ENCODE results near the gene PRR19.

PRR19 gene

DNA sequence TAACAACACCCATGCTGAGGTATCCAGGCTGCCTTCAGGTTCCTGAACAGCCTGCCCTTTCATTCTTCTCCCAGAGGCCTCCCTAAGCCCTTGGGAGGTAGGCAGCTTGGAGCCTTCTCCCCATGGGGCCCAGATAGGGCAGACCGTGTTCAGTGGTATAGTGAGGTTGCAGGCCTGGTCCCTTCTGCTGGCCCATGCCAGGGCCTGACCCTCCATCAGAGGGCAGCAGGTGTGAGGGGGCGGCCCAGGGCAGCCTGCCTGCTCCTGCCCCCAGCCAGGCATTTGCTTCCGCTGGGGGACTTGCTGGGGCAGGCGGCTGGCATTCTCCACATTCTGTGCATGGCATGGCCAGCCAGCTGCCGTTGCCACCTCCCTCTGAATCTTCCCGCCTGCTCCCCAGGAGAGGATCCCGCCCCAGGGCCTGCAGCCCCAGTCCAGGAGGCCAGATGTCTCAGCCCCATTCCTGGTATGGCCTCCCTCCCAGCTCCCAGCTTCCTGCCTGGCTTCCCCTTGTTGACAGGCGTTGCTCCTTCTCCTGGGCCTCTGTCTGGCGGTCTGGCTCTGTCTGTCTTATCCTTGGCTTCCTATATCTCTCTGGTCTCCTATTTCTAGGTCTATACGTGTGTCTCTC lies 24.0 kb upstream of the PRR19 start:
- TF ChIP-seq, protein P1, sequence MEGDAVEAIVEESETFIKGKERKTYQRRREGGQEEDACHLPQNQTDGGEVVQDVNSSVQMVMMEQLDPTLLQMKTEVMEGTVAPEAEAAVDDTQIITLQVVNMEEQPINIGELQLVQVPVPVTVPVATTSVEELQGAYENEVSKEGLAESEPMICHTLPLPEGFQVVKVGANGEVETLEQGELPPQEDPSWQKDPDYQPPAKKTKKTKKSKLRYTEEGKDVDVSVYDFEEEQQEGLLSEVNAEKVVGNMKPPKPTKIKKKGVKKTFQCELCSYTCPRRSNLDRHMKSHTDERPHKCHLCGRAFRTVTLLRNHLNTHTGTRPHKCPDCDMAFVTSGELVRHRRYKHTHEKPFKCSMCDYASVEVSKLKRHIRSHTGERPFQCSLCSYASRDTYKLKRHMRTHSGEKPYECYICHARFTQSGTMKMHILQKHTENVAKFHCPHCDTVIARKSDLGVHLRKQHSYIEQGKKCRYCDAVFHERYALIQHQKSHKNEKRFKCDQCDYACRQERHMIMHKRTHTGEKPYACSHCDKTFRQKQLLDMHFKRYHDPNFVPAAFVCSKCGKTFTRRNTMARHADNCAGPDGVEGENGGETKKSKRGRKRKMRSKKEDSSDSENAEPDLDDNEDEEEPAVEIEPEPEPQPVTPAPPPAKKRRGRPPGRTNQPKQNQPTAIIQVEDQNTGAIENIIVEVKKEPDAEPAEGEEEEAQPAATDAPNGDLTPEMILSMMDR (IDR thresholded peaks at IDR 0.05; ENCODE audit: unreplicated experiment in 3 of 3), result no peak
- no peaks in the 10 kb centered on the region for H3K27me3 Mint-ChIP-seq (ENCODE audit: low read depth)
- peak overlapping the region; percentile 93 to 99 (median 96) for H3K27ac Mint-ChIP-seq
- peaks cover 19% of the 10 kb centered on the region for H3K36me3 Mint-ChIP-seq (ENCODE audit: low read depth)
- peak overlapping the region; percentile 91 to 98 (median 92) for H3K4me3 Mint-ChIP-seq
- peaks cover 41% of the 10 kb centered on the region for H3K4me1 Mint-ChIP-seq
- H3K9me3 Mint-ChIP-seq, result no peaks in the 10 kb centered on the region

DNA sequence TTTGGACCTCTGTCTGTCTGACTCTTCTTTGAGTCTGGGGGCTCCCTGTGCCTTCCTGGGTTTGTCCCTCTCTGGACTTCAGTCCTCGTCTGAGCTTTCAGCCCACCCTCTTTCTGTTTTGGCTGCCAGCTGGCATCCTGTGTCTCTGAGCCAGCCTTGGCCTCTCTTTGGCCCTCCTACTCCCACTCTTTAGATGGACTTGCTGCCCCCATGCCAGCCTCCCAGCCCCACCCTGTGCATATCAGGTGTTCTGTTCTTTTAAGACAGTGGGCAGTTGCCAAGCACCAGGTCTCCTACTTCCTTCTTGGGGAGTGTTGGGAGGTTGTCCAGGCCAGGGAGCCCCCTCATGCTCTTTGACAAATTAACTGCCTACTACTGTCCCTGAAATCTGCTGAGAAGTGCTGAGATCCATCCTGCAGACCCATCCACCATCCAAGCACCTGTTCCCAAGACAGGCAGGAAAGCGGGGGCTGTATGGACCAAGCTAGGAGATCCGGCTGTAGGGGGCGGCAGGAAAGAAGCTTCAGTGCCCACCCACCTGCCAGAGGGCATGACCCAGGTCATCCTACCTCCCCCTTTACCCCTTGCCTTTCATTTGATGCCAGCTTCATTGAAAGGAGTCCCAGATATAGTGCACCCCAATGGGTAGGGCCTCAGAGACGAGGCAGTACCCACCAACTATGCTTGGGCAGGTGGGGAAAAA lies 23.3 kb upstream of the PRR19 start:
- Mint-ChIP-seq H3K9me3 (no peaks in the 10 kb centered on the region), H3K4me3 (peak overlapping the region; percentile 91 to 98 (median 92)), H3K4me1 (peaks cover 41% of the 10 kb centered on the region)

DNA sequence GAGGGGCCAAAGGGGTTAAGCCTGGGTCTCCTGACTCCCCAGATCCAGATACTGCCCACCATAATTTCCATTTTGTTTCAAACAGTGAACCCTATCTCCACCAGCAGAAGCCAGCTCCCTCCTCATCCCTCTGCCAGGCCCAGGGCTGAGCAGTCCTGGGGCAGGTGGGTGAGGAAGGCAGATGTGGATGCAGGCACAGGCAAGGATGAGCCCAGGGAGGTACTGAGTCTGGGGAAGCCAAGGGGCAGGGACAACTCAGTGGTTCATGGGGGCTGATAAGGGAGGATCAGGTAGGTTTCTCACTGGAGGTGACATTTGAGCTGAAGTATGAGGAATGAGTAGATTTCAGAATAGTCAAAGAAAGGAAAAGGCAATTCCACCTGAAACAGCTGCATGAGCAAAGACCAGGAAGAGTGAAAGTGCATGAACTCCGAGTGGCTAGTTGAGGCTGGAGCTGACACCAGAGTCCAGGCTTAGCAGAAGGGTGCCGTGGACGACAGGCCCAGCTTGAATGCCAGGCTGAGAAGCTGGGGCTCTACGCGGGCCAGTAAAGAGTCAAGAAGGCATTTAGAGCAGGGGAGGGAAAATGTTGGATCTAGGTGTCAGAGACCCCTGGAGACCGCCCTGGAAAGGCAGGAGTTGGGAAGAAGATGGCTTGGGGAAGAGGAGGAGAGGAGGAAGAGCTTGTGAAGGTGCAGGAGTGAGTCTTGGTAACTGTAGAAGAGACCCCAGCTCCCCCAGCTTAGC lies 22.6 kb upstream of the PRR19 start:
- TF ChIP-seq, protein P1 (IDR thresholded peaks at IDR 0.05; ENCODE audit: unreplicated experiment in 3 of 3), result no peak
- Mint-ChIP-seq H3K4me3 (peak overlapping the region; percentile 91 to 98 (median 92)), H3K4me1 (peaks cover 41% of the 10 kb centered on the region), H3K27ac (peak overlapping the region; percentile 96 to 99 (median 97)), H3K27me3 (ENCODE audit: low read depth) (no peaks in the 10 kb centered on the region), H3K36me3 (ENCODE audit: low read depth) (peaks cover 14% of the 10 kb centered on the region), H3K9me3 (no peaks in the 10 kb centered on the region)

More for the DNA sequence above, 23.3 kb upstream of the PRR19 start:
- Mint-ChIP-seq H3K27me3 (ENCODE audit: low read depth) (no peaks in the 10 kb centered on the region), H3K27ac (peak overlapping the region; percentile 96 to 99 (median 97)), H3K36me3 (ENCODE audit: low read depth) (peaks cover 15% of the 10 kb centered on the region)
- TF ChIP-seq, protein P1 (IDR thresholded peaks at IDR 0.05; ENCODE audit: unreplicated experiment in 3 of 3), result no peak

DNA sequence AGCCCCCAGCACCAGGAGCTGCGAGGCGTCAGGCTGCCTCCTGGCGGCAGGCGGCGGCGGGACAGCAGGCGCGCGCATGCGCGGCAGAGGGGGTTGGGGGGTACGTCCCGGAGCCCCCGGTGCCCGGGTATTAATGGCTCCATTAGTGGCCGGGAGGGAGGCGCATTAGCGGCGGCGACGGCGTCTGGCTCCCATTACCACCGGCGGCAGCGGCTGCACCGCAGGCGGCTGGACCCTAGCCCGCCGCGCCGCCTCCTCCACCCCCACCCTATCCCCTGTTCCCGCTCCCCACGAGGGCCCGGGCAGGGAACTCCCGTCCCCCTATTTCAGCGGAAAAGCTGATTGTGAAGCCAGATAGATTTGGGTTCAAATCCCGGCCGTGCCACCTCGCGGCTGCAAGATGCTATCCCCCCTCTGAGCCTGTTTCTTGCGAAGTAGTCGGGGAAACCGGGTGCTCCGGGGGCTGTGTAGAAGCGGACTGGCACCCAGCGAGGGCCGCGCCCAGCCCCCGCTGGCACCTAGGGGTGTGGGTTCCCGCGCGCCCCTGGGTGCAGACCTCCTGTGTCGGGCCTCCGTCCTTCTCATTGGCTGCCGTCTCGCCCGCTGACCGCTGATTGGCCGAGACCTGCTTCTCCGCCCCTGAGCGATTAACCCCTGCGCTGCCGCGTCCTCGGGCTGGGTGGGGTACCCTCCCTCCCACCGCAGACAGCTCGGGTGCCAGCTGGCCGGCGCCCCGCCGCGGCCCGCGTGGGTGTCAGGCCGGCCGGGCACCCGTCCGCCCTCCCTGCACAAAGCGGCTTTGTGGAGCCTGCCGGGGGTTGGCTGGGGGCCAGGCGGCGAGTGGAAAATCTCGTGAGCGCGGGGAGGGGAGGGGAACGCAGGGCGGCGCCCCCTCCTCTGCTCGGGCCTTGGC lies 21.8 kb upstream of the PRR19 start:
- Mint-ChIP-seq H3K4me1 (peaks cover 40% of the 10 kb centered on the region), H3K4me3 (peak overlapping the region; percentile 91 to 98 (median 92)), H3K9me3 (no peaks in the 10 kb centered on the region), H3K36me3 (ENCODE audit: low read depth) (peaks cover 6% of the 10 kb centered on the region), H3K27me3 (ENCODE audit: low read depth) (peaks cover 4% of the 10 kb centered on the region), H3K27ac (peak overlapping the region; percentile 96 to 99 (median 97))
- TF ChIP-seq, protein P1 (IDR thresholded peaks at IDR 0.05; ENCODE audit: unreplicated experiment in 3 of 3), result peak; percentile 96 to 98 (median 97)

DNA sequence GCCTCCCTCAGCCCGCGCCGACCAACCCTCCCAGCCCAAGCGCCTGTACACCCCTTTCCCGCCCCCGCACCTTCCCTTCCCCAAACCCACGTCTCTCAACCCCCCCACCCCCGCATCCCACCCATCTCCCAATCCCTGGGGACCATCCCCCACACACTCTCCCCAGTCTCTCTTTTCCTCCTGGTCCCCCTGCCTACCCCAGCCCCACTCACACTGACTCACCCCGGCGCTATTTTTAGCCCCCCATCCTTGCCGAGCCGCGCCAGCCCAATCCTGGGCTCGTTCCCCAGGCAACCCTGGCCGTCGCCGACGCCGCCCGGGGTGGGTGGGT lies 21.2 kb upstream of the PRR19 start:
- Mint-ChIP-seq H3K4me3 (peak overlapping the region; percentile 85 to 92 (median 86)), H3K36me3 (ENCODE audit: low read depth) (peaks cover 5% of the 10 kb centered on the region)
- TF ChIP-seq, protein P1 (IDR thresholded peaks at IDR 0.05; ENCODE audit: unreplicated experiment in 3 of 3), result no peak

More for the DNA sequence above, 21.2 kb upstream of the PRR19 start:
- Mint-ChIP-seq H3K27ac (no peak overlapping the region), H3K9me3 (no peaks in the 10 kb centered on the region), H3K4me1 (peaks cover 42% of the 10 kb centered on the region), H3K27me3 (ENCODE audit: low read depth) (peaks cover 4% of the 10 kb centered on the region)
